ENCODE results near the gene ADAM12.

- TF ChIP-seq, protein P1, sequence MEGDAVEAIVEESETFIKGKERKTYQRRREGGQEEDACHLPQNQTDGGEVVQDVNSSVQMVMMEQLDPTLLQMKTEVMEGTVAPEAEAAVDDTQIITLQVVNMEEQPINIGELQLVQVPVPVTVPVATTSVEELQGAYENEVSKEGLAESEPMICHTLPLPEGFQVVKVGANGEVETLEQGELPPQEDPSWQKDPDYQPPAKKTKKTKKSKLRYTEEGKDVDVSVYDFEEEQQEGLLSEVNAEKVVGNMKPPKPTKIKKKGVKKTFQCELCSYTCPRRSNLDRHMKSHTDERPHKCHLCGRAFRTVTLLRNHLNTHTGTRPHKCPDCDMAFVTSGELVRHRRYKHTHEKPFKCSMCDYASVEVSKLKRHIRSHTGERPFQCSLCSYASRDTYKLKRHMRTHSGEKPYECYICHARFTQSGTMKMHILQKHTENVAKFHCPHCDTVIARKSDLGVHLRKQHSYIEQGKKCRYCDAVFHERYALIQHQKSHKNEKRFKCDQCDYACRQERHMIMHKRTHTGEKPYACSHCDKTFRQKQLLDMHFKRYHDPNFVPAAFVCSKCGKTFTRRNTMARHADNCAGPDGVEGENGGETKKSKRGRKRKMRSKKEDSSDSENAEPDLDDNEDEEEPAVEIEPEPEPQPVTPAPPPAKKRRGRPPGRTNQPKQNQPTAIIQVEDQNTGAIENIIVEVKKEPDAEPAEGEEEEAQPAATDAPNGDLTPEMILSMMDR (IDR thresholded peaks at IDR 0.05), result no peak
- no peak for TF ChIP-seq POLR2A (IDR thresholded peaks at IDR 0.05)
Measured at GRCh38 chr10:126128581-126128980, 259.7 kb downstream of the ADAM12 start.
